HepG2 (cell line): ENCODE results near the gene KREMEN1. TPM values are rescaled to one million over a fixed set of nuclear protein-coding genes. Genes with fewer than 3 reads are reported as not detected.
A peak's percentile ranks its signal among the peaks of the same experiment; 100 is the strongest.

Source experiments
- DRAP1 ChIP-seq: IDR thresholded peaks from 2 replicates; pipeline ENCODE4 v1.6.1; 2016; ENCODE audit warnings: missing genetic modification reagents, missing compliant biosample characterization
- FOXJ3 ChIP-seq: sonication (generic); formaldehyde crosslinking; IDR thresholded peaks from 2 replicates; pipeline ENCODE4 v1.4.0; 2020; ENCODE audit warnings: missing genetic modification reagents, mild to moderate bottlenecking, borderline replicate concordance
- FOXK2 ChIP-seq: fragments of 450-650 bp; IDR thresholded peaks from 2 replicates; pipeline ENCODE4 v1.6.1; 2016
- GATAD2A ChIP-seq: IDR thresholded peaks from 2 replicates; pipeline ENCODE4 v1.6.1; 2016
- MAX ChIP-seq: IDR thresholded peaks from 2 replicates; pipeline ENCODE4 v1.6.1; 2012; ENCODE audit warnings: inconsistent platforms
- MED1 ChIP-seq: sonication (generic); formaldehyde crosslinking; IDR thresholded peaks from 2 replicates; pipeline ENCODE4 v1.4.0; 2020; ENCODE audit warnings: missing genetic modification reagents
- NCOA2 ChIP-seq: sonication (generic); formaldehyde crosslinking; IDR thresholded peaks from 2 replicates; pipeline ENCODE4 v1.8.0; 2022; ENCODE audit warnings: inconsistent platforms
- NR2F2 ChIP-seq: IDR thresholded peaks from 2 replicates; pipeline ENCODE4 v1.6.1; 2012; ENCODE audit warnings: low read depth, inconsistent platforms, borderline replicate concordance
- PHB2 ChIP-seq: fragments of 450-650 bp; IDR thresholded peaks from 2 replicates; pipeline ENCODE4 v1.6.1; 2018; ENCODE audit not compliant: partially characterized antibody
- POLR2AphosphoS5 ChIP-seq: IDR thresholded peaks from 2 replicates; pipeline ENCODE4 v1.6.1; 2012; ENCODE audit warnings: low read depth, low read length
- PPARG ChIP-seq: conservative IDR thresholded peaks from 2 replicates; pipeline ENCODE4 v1.6.1; 2016; ENCODE audit warnings: missing biosample characterization, missing genetic modification reagents
- RARG ChIP-seq: sonication (generic); formaldehyde crosslinking; IDR thresholded peaks from 2 replicates; pipeline ENCODE4 v1.4.0; 2020; ENCODE audit warnings: low read depth, mild to moderate bottlenecking, missing genetic modification reagents
- TCF7 ChIP-seq: sonication (generic); IDR thresholded peaks from 2 replicates; pipeline ENCODE4 v1.6.1; 2016; ENCODE audit warnings: antibody characterized with exemption, low read depth
- TCF7L2 ChIP-seq: IDR thresholded peaks from 2 replicates; pipeline ENCODE4 v1.6.1; 2011; ENCODE audit warnings: mild to moderate bottlenecking, low read depth, low read length, moderate library complexity
- THAP8 ChIP-seq: sonication (generic); formaldehyde crosslinking; IDR thresholded peaks from 2 replicates; pipeline ENCODE4 v1.5.1; 2020; ENCODE audit warnings: missing genetic modification reagents, mild to moderate bottlenecking, borderline replicate concordance
- ZNF512 ChIP-seq: sonication (generic); formaldehyde crosslinking; IDR thresholded peaks from 2 replicates; pipeline ENCODE4 v1.4.0; 2020; ENCODE audit warnings: mild to moderate bottlenecking, missing genetic modification reagents
- ZNF556 ChIP-seq: sonication (generic); formaldehyde crosslinking; IDR thresholded peaks from 2 replicates; pipeline ENCODE4 v1.4.0; 2020; ENCODE audit warnings: mild to moderate bottlenecking, missing genetic modification reagents, borderline replicate concordance
- ZNF609 ChIP-seq: sonication (generic); formaldehyde crosslinking; IDR thresholded peaks from 2 replicates; pipeline ENCODE4 v1.4.0; 2020; ENCODE audit warnings: mild to moderate bottlenecking, missing genetic modification reagents, borderline replicate concordance
- ZNF639 ChIP-seq: conservative IDR thresholded peaks from 2 replicates; pipeline ENCODE4 v1.6.1; 2018; ENCODE audit warnings: missing genetic modification reagents
- ZNF678 ChIP-seq: sonication (generic); formaldehyde crosslinking; IDR thresholded peaks from 2 replicates; pipeline ENCODE4 v1.4.0; 2020; ENCODE audit warnings: mild to moderate bottlenecking, missing genetic modification reagents
- ZNF768 ChIP-seq: sonication (generic); formaldehyde crosslinking; IDR thresholded peaks from 2 replicates; pipeline ENCODE4 v1.4.0; 2020; ENCODE audit warnings: missing genetic modification reagents
- polyA plus RNA-seq, 8 experiments: library from polyadenylated mRNA; depleted of rRNA in 3 of 8; stranded (reverse) in 7 of 8; unstranded in 1 of 8; fragments of >200 nt; fragmentation: Illumina TruSeq in 4 of 8; extraction: Trizol in 4 of 8; gene quantifications; 2 replicates each; pipeline versions ENCODE4 v1.2.1 to v1.2.3, GENCODE V29; 2011 to 2016; ENCODE audit warnings: low read depth in 4 of 8, missing spikeins in 1 of 8, mixed read lengths in 1 of 8; ENCODE audit not compliant: insufficient read depth in 1 of 8
- total RNA-seq, 5 experiments: library from RNA; depleted of rRNA; stranded (reverse); fragments of >200 nt; fragmentation: Illumina TruSeq; extraction: Trizol; gene quantifications; 2 replicates each; pipeline ENCODE4 v1.2.3, GENCODE V29; 2016; ENCODE audit warnings: low read depth in 1 of 5

KREMEN1 gene
- total and polyA plus RNA-seq, 2 of the 13 experiments (the other 11 are each of a cell fraction or from before 2014, with no cell fraction given) = 9.8 to 13.8 TPM

- TF ChIP-seq THAP8 (CRISPR knock-in tag) (no peak), FOXJ3 (CRISPR knock-in tag) (peak; percentile 27; the same call in 1 of the 2 replicates), NR2F2 (no peak), ZNF556 (CRISPR knock-in tag) (no peak), GATAD2A (CRISPR knock-in tag) (peak; percentile 56), RARG (CRISPR knock-in tag) (no peak), DRAP1 (no peak), ZNF678 (CRISPR knock-in tag) (no peak), MED1 (CRISPR knock-in tag) (peak; percentile 39; the same call in 1 of the 2 replicates), TCF7 (peak; percentile 46; the same call in 1 of the 2 replicates), ZNF768 (no peak), PPARG (CRISPR knock-in tag) (no peak), ZNF609 (CRISPR knock-in tag) (peak; percentile 57; the same call in 1 of the 2 replicates), MAX (no peak), ZNF639 (CRISPR knock-in tag) (no peak), NCOA2 (CRISPR knock-in tag) (peak; percentile 49; the same call in 1 of the 2 replicates), FOXK2 (0 out of 2 replicates have a peak, but pooled peaks have one; percentile 22), PHB2 (no peak), ZNF512 (CRISPR knock-in tag) (no peak), POLR2AphosphoS5 (no peak), TCF7L2 (no peak)
- TF ChIP-seq, all 625 proteins: peak for 37
Measured at GRCh38 chr22:29095459-29095858, 22.6 kb downstream of the KREMEN1 start (continued).
